Daoy (cell line): ENCODE measurements around the gene SLC6A17. TPM values are rescaled to one million over a fixed set of nuclear protein-coding genes. Genes with fewer than 3 reads are reported as not detected.

Experiments
- DNase-seq: peaks from one replicate; pipeline ENCODE4 v3.0.0-alpha.2; 2015; ENCODE audit warnings: low read depth
- total RNA-seq: library from RNA; depleted of rRNA; stranded (reverse); fragments of >200 nt; shearing (Covaris generic); gene quantifications from 2 replicates; pipeline ENCODE4 v1.2.3, GENCODE V29; 2014

The SLC6A17 gene
- total RNA-seq, 1 experiment from 2014 or later = 0.46 TPM

DNA sequence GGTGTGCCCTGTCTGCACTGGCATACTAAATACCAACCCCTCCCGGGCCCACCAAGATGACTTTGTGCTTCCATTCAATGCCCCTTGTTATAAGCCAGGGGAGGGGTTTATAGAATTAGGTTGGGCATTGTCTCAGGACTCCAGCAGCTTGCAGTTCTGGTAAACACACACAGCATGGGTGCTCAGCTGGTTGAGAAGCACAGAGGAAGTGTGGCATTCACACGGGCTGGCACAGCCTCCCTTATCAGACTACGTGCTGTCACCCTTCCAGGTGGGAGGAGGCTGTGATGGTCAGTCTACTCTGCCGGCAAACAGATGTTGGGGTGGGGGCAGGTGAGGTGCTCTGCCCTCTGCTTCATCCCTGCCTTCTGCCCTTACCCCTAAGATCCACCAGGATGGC, 15.0 kb upstream of the SLC6A17 start:
- DNase-seq = no peak

- peak; percentile 74 for DNase-seq
These were observed 14.6 kb upstream of the SLC6A17 start for GRCh38 chr1:110135666-110136065.

GRCh38 chr1:110136911-110137310, 13.4 kb upstream of the SLC6A17 start:
- DNase-seq = no peak

- DNase-seq = no peak
These were observed 11.3 kb upstream of the SLC6A17 start for GRCh38 chr1:110138956-110139355.

- DNase-seq = no peak
These were observed 5.9 kb upstream of the SLC6A17 start for GRCh38 chr1:110144366-110144765.

DNA sequence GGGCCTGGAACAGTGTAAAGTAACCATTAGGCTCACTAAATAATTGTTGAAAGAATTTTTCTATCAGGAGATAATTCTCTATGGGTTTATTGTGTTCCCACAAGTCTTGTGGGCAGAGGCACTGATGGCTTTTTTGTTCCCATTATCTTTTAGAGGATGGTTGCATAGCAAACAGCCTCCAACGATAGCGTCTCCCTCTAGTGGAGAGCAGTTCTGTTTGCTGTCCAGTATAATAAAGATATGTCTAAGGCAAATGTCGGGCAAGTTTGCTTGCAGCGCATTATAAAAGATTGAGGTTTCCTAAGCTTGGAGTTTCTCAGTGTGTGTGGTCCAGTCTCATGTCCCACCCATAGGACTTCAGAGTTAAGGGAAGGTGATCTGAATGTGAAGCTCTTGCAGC, 1.3 kb upstream of the SLC6A17 start:
- DNase-seq = no peak

- no peak for DNase-seq
These were observed 928 bp downstream of the SLC6A17 start for GRCh38 chr1:110151175-110151669.

DNA sequence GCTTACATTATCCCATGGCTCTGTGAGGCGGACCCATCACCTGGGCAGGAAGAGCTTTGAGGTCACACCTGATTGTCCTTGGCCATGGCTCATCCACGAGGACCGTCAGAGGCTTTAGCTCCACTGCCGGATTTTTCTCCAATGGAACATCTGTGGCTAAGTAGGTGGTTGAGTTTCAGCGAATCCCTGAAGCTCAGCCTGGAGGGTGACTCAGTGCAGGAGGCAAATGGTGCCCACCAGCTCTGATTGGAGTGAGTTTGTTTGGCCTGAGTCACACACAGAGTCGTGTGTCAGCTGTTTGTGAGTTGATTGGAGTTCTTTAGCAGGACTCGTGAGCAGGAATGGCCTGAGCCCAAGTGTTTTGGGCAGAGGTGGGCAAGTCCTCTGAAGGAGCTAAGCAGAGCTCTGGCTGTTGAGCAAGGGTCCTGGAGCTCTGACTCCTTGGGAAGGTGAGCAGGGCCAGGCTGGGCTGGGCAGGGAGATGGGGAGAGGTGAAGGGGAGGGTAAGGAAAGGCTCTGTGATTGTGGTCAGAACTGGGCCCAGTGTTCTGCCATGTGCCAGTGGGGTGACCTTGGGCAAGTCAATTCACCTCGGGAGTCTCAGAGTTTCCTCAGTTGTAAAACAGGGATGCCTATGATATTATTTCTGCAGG, 2.0 kb downstream of the SLC6A17 start:
- peak; percentile 92 for DNase-seq

DNA sequence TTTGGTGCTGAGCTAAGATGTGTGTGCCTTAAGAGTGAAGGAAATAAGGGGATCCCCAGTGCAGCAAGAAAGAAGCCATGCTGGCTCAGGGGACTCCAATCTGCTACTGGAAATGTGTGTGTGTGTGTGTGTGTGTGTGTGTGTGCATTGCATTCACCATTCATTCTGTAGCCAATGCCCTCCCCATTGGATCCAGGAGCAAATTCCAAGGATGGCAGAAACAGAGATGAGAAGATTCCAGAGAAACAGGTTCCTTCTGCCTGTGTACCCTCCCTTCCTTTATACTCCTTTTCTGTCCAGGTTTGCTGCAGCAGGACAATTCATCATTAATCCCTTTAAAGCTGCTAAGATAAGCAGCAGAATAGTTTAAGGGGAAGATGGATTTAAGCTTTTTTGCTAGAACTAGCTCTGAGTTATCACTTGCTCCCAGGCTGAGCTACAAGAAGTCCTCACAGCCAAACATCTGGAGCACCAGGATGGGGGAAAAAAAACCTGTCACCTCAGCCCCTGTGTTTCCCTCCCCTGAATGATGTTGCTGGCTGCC, 3.2 kb downstream of the SLC6A17 start:
- no peak for DNase-seq

- peak; percentile 76 for DNase-seq
These were observed 5.7 kb downstream of the SLC6A17 start for GRCh38 chr1:110155878-110156522.

DNA sequence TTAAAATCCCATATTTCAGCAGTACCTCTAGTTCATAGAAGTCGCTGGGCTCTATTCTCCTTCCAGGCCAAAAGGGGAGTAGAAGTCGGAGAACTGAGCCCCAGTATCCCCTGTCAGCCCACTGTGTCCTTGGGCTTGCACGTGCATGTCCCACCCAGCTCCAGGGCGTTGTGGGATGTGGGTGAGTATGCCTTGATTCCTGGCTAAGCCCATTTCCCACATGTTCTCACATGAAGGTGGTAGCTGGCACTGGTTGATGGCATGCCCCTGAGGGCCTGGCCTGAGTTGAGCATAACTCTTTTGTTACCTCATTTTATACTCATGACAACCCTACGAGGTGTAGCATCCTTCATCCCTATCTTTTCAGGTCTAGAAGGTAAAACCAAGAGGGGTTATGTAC, 8.0 kb downstream of the SLC6A17 start:
- no peak for DNase-seq

DNA sequence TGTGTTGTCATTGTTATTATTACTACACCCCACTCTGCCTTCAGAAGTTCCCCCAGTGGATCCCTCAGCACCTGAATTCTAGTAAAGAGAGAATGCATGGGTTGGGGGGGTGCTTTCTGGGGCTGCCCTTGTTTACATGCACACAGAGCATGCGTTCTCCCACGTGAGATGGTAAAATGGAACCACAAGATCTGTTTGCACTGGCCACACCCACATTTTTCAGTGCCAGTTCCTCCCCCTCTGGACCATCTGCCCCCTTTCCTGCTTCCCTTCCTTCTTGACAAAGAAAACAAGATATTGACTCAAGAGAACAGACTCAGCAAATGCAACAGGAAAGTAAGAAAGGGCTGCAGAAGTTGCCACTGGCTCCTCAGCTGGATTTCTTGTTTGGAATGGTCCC, 8.9 kb downstream of the SLC6A17 start:
- no peak for DNase-seq

- no peak for DNase-seq
These were observed 10.3 kb downstream of the SLC6A17 start for GRCh38 chr1:110160538-110161100.

GRCh38 chr1:110161165-110161564, 10.9 kb downstream of the SLC6A17 start:
- no peak for DNase-seq

DNA sequence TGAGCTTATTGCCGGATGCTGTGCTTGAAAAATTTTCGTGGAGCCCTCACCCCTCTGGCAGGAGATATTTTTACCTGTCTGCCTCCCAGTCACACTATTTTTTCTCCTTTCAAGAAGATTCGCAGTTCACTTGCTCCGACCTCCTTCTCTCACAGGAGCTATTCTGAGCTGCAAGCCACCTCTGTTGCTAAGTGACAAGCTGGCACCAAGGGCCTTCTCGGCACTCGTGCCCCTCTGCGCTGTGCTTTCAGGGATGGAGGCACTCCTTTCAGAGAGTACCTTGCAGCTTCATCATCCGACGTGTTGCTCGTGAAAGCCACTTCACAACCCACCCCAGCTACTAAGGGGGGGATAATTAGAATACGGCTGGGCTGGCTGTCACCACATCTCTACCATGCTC, 11.6 kb downstream of the SLC6A17 start:
- DNase-seq = no peak

GRCh38 chr1:110163591-110163990, 13.3 kb downstream of the SLC6A17 start:
- DNase-seq = no peak

DNA sequence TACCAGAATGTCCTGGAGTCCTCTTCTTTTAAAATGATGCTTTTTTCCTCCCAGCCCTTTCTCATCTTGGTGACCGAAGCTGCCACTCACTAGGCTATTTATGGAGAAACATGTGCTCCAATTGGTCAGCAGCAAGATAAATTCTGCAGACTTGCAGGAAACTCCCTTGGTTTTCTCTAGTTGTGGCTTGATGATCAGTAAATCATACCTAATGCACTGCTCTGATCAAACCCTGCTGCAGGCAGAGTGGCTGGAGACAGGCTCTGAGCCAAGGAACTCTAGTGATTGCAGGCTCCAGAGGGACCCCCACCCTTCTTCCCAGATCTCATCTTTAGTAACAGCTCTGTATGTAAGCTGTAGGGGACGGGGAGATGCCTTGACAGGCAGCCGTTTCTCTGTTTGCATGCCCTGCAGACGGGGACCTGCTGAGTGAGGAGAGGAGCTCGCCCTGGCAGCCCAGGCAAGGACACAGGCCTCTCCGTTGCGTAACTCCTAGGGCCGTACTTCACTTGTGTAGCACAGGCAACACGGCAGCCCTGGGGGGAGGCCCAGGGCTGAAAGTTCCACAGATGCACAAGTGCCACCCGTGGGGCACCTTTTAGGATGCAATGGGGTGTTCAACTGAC, 14.5 kb downstream of the SLC6A17 start:
- DNase-seq = no peak

- no peak for DNase-seq
These were observed 15.5 kb downstream of the SLC6A17 start for GRCh38 chr1:110165761-110166231.

DNA sequence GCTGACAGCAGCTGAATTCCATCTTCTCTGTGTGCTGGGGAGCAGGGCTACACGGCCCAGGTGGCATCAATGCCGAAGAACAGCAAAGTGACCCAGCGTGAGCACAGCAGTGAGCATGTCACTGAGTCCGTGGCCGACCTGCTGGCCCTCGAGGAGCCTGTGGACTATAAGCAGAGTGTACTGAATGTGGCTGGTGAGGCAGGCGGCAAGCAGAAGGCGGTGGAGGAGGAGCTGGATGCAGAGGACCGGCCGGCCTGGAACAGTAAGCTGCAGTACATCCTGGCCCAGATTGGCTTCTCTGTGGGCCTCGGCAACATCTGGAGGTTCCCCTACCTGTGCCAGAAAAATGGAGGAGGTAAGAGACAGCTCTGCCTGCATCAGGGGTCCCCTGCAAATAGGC, 16.6 kb downstream of the SLC6A17 start:
- DNase-seq = no peak

- DNase-seq = no peak
These were observed 20.8 kb downstream of the SLC6A17 start for GRCh38 chr1:110170766-110171733.

- DNase-seq = no peak
These were observed 21.7 kb downstream of the SLC6A17 start for GRCh38 chr1:110172001-110172400.
